Stomach (tissue), 9 donors: Measurements from ENCODE around the gene KLHL14. TPM values are rescaled to one million over a fixed set of nuclear protein-coding genes. Genes with fewer than 3 reads are reported as not detected.
A peak's percentile ranks its signal among the peaks of the same experiment; 100 is the strongest.

Experiments
- DNase-seq, 2 donors: peaks; one replicate each; pipeline versions ENCODE4 v3.0.0 to v3.0.0-alpha.2; 2013 to 2019
- H3K27ac ChIP-seq, 5 donors: fragments of 200-600 bp in 4 of 5; sonication (generic) in 4 of 5; one replicate each; pipeline ENCODE4 v1.5.1; 2013 to 2019; ENCODE audit warnings: mild to moderate bottlenecking in 1 of 5, moderate library complexity in 1 of 5
- H3K27me3 ChIP-seq, 3 donors: fragments of 200-600 bp; sonication (generic); one replicate each; pipeline ENCODE4 v1.5.1; 2017 to 2019; ENCODE audit warnings: mixed run types in 1 of 3
- H3K36me3 ChIP-seq, 4 donors: fragments of 200-600 bp; sonication (generic); 1 replicate in 3 of 4; 2 replicates in 1 of 4; pipeline ENCODE4 v1.5.1; 2016 to 2019
- H3K4me1 ChIP-seq, 4 donors: fragments of 200-600 bp; sonication (generic); one replicate each; pipeline ENCODE4 v1.5.1; 2016 to 2019
- H3K4me3 ChIP-seq, 4 donors: fragments of 200-600 bp; sonication (generic) in 3 of 4; one replicate each; pipeline ENCODE4 v1.5.1; 2016 to 2019; ENCODE audit warnings: mild to moderate bottlenecking in 1 of 4
- H3K9me3 ChIP-seq, 4 donors: fragments of 200-600 bp; sonication (generic); one replicate each; pipeline ENCODE4 v1.5.1; 2016 to 2019
- CTCF ChIP-seq, 7 experiments: fragments of 450-650 bp in 4 of 7; fragments of 200-600 bp in 3 of 7; sonication (generic) in 3 of 7; IDR thresholded peaks; one replicate each; pipeline ENCODE4 v1.5.1; 2016 to 2019; ENCODE audit warnings: antibody characterized with exemption in 7 of 7, control low read depth in 2 of 7, mild to moderate bottlenecking in 1 of 7
- EP300 ChIP-seq: sonication (generic); formaldehyde crosslinking; IDR thresholded peaks from one replicate; pipeline ENCODE4 v1.6.1; 2017; ENCODE audit warnings: antibody characterized with exemption
- POLR2A ChIP-seq, 4 donors: fragments of 450-650 bp; IDR thresholded peaks; one replicate each; pipeline ENCODE4 v1.6.1; 2016; ENCODE audit warnings: antibody characterized with exemption in 4 of 4, control low read depth in 2 of 4, mild to moderate bottlenecking in 1 of 4, moderate library complexity in 1 of 4
- POLR2AphosphoS5 ChIP-seq, 3 donors: sonication (generic); formaldehyde crosslinking; IDR thresholded peaks; one replicate each; pipeline ENCODE4 v1.6.1; 2016; ENCODE audit warnings: antibody characterized with exemption in 3 of 3
- WGBS, 5 donors: extraction: QIAGEN DNeasy Blood & Tissue Kit in 3 of 5; methylation state at CpG; one replicate each; pipeline versions ENCODE4 v1.1.5 to v1.1.7; 2013 to 2018; 5-methylcytosine and 5-hydroxymethylcytosine counted together
- intact Hi-C: fragments of 100-400 bp; cut with DNase I; formaldehyde crosslinking; loops from one replicate; pipeline ENCODE4 v1.15.1; 2023; ENCODE audit warnings: low total_unique reads
- polyA plus RNA-seq, 3 donors: library from polyadenylated mRNA; stranded (reverse); fragments of 200-250 nt; gene quantifications; one replicate each; pipeline ENCODE4 v1.2.3, GENCODE V29; 2013
- total RNA-seq, 5 donors: library from RNA; depleted of rRNA; stranded (reverse); fragments of >200 nt; gene quantifications; one replicate each; pipeline versions ENCODE4 v1.1.0 to v1.2.3, GENCODE V29; 2014 to 2016
- donor health status: healthy with polysubstance abuse.
- donor health status: Bipolar disorder and iron deficiency.
- donor health status: healthy.

KLHL14 gene
- total and polyA plus RNA-seq, 8 donors: 0.15 to 3.5 (median 0.41) TPM; not detected in 4

GRCh38 chr18:32730068-32730467 is 42.8 kb downstream of the KLHL14 start:
- no peak for DNase-seq
- no peaks in the 10 kb centered on the region for H3K36me3 ChIP-seq
- peaks cover 0 to 4% (median 0%) of the 10 kb centered on the region in 4 donors for H3K9me3 ChIP-seq
- peak overlapping the region; percentile 15 to 34 (median 24) for H3K4me3 ChIP-seq
- no peaks in the 10 kb centered on the region for H3K4me1 ChIP-seq
- intact Hi-C loops: no loop called here
- WGBS, 5 donors: 41 to 55% (median 49%) methylated on average over 2 of the region's 2 CpGs
- no peaks in the 10 kb centered on the region for H3K27me3 ChIP-seq
- H3K27ac ChIP-seq: no peak overlapping the region
- TF ChIP-seq EP300: no peak
- no peak for TF ChIP-seq POLR2AphosphoS5 (IDR thresholded peaks at IDR 0.05)
- TF ChIP-seq CTCF (IDR thresholded peaks at IDR 0.05): no peak
- TF ChIP-seq POLR2A (IDR thresholded peaks at IDR 0.05): no peak

GRCh38 chr18:32724071-32724749 is 48.6 kb downstream of the KLHL14 start:
- no peaks in the 10 kb centered on the region for H3K36me3 ChIP-seq
- no peak overlapping the region for H3K27ac ChIP-seq
- intact Hi-C loops: no loop called here
- DNase-seq: no peak
- no peaks in the 10 kb centered on the region for H3K27me3 ChIP-seq
- WGBS, 5 donors: 39 to 51% (median 48%) methylated on average over 3 of the region's 3 CpGs
- no peaks in the 10 kb centered on the region for H3K4me1 ChIP-seq
- no peak overlapping the region for H3K4me3 ChIP-seq
- no peak for TF ChIP-seq POLR2A (IDR thresholded peaks at IDR 0.05)
- H3K9me3 ChIP-seq: no peaks in the 10 kb centered on the region

- H3K4me1 ChIP-seq: no peaks in the 10 kb centered on the region
- no peaks in the 10 kb centered on the region for H3K9me3 ChIP-seq
- 57 to 76% (median 71%) methylated on average over 3 of the region's 3 CpGs for WGBS, 5 donors
- H3K27me3 ChIP-seq: no peaks in the 10 kb centered on the region
- TF ChIP-seq CTCF (IDR thresholded peaks at IDR 0.05) (no peak), POLR2A (IDR thresholded peaks at IDR 0.05) (no peak), POLR2AphosphoS5 (IDR thresholded peaks at IDR 0.05) (no peak), EP300 (no peak)
- H3K4me3 ChIP-seq: no peak overlapping the region
- no peak for DNase-seq
- no peaks in the 10 kb centered on the region for H3K36me3 ChIP-seq
- H3K27ac ChIP-seq: no peak overlapping the region
- intact Hi-C loops: no loop called here
These were observed 50.5 kb downstream of the KLHL14 start for GRCh38 chr18:32722279-32722678.

GRCh38 chr18:32717126-32717525 is 55.7 kb downstream of the KLHL14 start:
- H3K27ac ChIP-seq: no peak overlapping the region
- no peak for DNase-seq
- 89 to 93% (median 91%) methylated on average over 4 of the region's 4 CpGs for WGBS, 5 donors
- no peaks in the 10 kb centered on the region for H3K27me3 ChIP-seq
- H3K9me3 ChIP-seq: no peaks in the 10 kb centered on the region
- no peaks in the 10 kb centered on the region for H3K36me3 ChIP-seq
- intact Hi-C loops: no loop called here
- no peaks in the 10 kb centered on the region for H3K4me1 ChIP-seq
- H3K4me3 ChIP-seq: no peak overlapping the region
- TF ChIP-seq POLR2A (IDR thresholded peaks at IDR 0.05) (no peak), POLR2AphosphoS5 (IDR thresholded peaks at IDR 0.05) (no peak), CTCF (IDR thresholded peaks at IDR 0.05) (no peak), EP300 (no peak)

- peak; percentile 36 to 90 for DNase-seq
- Histone ChIP-seq H3K4me1 (no peaks in the 10 kb centered on the region), H3K4me3 (no peak overlapping the region), H3K9me3 (no peaks in the 10 kb centered on the region), H3K27me3 (no peaks in the 10 kb centered on the region), H3K27ac (no peak overlapping the region), H3K36me3 (no peaks in the 10 kb centered on the region)
- 0 to 1% (median 1%) methylated on average over 4 of the region's 4 CpGs for WGBS, 5 donors
- intact Hi-C loops: no loop called here
- TF ChIP-seq POLR2A (IDR thresholded peaks at IDR 0.05) (no peak), POLR2AphosphoS5 (IDR thresholded peaks at IDR 0.05) (peak in 1 of 3 donors; percentile 14), EP300 (no peak), CTCF (IDR thresholded peaks at IDR 0.05) (peak in 5 of 7 experiments; percentile 51 to 76 (median 62))
These were observed 58.2 kb downstream of the KLHL14 start for GRCh38 chr18:32714571-32715148.
